OCI-LY3 (cell line): ENCODE data around the gene WWOX.

Experiments used
- CTCF ChIP-seq: fragments of 200-600, 300-600 bp; sonication (generic); IDR thresholded peaks from 2 replicates; pipeline ENCODE4 v1.5.1; 2014; ENCODE audit warnings: antibody characterized with exemption, low read length, low read depth
- EZH2phosphoT487 ChIP-seq: fragments of 200-600 bp; shearing (Covaris generic); IDR thresholded peaks from 2 replicates; pipeline ENCODE4 v1.6.1; 2018; ENCODE audit warnings: antibody characterized with exemption, mixed run types, low read depth

GRCh38 chr16:78696797-78697196 is 597.3 kb downstream of the WWOX start:
- TF ChIP-seq CTCF (no peak), EZH2phosphoT487 (no peak)
